ENCODE results near the gene ELF4.

DNA sequence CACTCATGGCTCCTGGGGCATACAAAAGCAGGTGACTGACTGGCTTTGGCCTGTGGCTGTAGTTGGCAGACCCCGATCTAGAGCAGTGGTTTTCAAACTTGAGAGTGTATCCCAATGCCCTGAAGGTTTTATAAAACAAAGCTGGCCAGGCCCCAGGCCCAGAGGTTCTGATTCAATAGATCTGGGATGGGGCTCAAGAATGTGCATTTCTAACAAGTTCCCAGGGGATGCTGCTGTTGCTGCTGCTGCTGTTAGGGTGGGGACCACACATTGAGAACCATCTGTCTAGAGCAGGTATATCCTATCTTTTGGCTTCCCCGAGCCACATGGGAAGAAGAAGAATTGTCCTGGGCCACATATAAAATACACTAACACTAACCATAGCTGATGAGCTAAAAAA, 48.0 kb upstream of the ELF4 start:
- TF ChIP-seq EZH2 (IDR thresholded peaks at IDR 0.05; ENCODE audit: borderline replicate concordance, low read depth, low read length, poor library complexity, severe bottlenecking) (no peak), CTCF (conservative IDR thresholded peaks at IDR 0.05; ENCODE audit: low read depth, low read length) (no peak)
